ENCODE data around the gene SURF4.

The SURF4 gene

DNA sequence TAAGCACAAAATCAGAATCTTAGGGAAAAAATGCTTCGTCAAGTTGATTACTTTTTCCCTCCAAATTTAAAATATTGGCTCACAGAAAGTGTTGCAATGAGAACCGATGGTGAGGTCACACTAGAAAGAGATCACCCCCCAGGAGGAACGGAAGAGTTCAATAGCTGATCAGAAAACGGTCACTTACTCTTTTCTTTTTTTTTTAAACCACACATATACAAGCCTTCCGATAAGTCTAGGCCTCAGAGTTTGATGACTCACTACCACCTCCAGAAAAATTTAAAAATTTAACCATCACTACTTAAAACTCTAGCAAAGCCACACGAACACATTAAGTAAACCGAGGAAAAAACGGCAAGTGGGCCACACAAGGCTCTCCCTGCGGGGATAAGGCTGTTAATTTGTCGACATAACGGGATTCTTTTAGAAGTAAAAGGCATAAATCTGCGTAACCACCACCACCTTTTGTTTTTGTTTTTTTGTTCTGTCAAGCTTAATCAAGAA is 1.2 kb downstream of the SURF4 start:
- no peak for DNase-seq (ENCODE audit: low read depth in 2 of 2)

DNA sequence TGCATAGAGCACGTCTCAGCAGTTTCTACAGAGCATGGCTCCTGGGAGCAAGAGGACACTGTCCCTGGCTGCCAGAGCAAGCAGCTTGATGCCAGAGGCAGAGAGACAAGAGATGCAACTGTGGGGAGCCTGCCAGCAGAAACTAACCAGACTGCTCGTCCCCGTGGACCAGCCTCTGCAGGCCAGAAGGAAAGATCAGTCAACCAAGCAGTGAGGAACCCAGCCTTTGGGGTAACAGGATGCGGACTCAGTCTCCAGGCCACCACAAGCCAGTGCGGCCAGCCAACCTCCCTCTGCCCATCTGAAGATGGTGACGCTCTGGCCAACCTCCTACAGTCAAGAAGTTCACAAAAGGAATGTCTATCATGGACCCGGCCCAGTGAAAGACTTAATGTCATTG is 3.7 kb downstream of the SURF4 start:
- DNase-seq (ENCODE audit: low read depth in 2 of 2) = no peak

DNA sequence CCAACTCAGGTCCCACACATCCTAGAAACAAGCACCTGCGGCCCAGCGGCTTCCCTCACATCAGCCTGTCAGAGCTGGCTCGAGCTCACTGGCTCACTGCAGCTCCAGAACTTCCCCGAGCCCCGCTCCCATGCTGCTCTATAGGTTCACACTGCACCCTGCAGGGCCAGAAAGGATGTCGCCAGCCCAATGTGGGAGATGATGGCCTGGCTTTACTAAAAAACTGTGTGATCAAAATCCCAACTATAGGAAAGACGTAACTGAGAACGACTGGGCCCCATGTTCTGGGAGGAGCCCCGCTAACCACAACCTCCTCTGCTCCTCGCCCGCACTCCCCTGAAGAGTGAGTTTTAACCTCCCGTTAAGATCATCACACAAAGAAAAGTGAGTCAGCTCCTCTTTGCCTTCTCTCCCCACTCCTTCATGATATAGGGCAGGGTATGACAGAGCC is 4.6 kb downstream of the SURF4 start:
- DNase-seq (ENCODE audit: low read depth in 2 of 2) = peak; percentile 73 to 78

DNA sequence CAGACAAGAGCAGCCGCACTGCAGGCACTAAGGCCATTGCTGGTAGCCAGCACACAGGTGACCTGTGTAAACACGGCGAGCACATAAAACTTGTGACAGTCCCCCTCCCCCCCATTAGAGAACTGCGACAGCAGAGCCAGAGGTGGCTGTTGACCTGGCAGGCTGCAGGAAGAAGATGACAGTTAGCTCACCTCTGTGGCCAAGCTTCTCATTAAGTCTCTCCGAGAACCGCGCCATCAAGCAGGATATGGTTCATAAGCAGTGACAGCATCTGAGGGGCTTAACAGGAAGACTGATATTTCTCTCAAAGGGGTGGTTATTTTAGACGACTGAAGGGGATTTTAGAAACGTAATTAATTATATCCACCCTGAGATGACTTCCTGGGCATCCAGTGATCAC is 5.2 kb downstream of the SURF4 start:
- DNase-seq (ENCODE audit: low read depth in 2 of 2) = peak in 1 of 2 donors; percentile 30

DNA sequence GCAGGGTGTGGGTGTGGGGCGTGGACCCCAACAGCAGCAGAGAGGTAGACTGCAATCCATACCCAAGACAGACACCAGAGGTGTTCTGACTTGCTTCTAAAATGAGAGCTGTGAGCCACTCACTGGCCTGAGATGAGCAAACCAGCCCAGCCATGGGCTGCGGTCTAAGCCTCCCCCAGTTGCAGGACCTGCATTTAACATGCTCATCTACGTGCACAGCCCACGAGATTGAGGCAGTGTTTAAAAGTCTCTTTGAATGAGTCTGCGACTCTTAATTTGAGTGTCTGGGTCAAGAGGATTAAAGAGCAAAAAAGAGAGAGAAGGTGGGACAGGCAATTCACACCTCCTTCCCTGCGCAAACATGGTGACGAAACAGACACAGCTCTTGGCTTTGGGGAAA is 5.9 kb downstream of the SURF4 start:
- peak in 1 of 2 donors; percentile 25 for DNase-seq (ENCODE audit: low read depth in 2 of 2)

DNA sequence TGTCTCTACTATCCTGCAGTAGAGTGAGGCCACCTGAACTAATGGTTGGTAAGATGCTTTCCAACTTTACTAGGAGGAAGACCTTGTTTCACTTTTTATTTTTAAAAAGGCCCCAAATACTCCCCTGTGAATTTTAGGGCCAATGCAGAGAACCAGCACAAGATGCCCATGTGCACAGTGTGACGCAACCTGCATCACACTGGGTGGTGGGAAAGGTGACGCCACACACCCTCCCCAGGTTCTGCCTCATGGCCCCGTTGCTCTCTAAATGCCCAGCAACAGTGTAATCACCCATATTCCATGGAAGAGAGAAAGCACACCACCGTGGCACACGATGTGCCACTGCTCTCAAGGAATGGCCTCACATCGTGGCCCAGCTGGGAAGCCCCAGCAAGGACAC is 6.4 kb downstream of the SURF4 start:
- DNase-seq (ENCODE audit: low read depth in 2 of 2) = no peak

DNA sequence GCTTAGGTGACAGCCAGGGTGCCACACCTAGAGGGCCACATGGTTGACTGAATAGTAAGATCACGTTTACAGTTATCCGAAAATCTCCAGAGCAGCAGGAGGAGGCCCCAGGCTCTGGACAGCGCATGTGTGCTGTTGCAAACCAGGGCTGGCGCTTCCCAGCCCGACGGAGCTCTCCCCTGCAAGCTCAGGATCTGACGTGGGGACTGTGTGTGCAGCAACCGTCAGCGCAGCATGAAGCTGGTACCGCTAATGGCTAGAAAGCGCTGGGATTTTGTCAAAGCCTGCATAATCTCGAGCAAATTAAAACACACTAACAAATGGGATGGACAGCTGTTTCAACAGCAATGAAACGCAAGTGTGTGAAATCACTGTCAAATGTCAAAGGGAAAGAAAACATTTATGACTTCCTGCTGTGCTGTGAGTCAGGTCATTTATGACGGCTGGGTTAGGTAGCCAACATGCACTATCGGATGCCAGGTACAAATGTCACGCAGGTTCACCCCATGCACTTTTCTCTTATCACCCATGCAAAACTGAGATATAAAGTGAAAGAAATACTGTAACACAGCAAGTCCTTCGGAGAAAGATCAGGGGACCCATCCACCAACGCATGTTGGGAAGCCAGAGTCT is 7.5 kb downstream of the SURF4 start:
- no peak for DNase-seq (ENCODE audit: low read depth in 2 of 2)

DNA sequence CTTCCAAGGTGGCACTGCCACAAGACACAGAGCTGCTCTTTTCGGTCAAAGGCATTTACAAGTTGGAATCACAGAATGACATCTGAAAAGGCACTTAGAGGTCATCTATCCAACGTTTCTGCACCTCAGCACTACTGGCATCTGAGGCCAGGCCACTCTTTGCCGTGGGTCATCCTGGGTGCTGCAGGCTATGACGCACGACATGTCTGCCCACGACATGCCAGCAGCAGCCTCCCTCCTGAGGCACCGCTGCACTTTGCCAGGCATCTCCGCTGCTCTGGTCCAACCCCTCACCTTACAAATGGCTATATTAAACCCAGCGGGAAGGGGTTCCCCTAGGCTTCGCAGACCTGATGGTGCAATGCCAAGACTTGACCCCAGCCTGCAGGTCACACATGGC is 8.1 kb downstream of the SURF4 start:
- no peak for DNase-seq (ENCODE audit: low read depth in 2 of 2)

DNA sequence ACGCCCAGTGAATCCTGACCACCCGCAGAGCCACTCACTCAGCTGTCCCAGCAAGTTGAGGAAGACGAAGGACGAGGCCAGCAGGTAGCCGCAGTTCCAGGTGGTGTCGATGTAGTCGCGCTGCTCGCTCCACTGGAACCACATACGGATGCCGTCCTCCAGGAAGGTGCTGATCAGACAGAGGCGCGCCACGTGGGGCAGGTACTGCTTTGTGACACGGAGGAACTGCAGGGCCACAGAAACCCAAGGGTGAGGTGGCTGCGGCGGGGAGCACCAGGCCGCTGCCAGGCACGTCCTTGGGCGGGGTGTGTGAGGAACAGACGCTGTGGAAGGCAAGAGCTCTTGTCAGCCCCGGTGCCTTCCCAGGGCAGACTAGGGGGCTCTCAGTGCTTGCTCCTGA is 8.6 kb downstream of the SURF4 start:
- no peak for DNase-seq (ENCODE audit: low read depth in 2 of 2)

DNA sequence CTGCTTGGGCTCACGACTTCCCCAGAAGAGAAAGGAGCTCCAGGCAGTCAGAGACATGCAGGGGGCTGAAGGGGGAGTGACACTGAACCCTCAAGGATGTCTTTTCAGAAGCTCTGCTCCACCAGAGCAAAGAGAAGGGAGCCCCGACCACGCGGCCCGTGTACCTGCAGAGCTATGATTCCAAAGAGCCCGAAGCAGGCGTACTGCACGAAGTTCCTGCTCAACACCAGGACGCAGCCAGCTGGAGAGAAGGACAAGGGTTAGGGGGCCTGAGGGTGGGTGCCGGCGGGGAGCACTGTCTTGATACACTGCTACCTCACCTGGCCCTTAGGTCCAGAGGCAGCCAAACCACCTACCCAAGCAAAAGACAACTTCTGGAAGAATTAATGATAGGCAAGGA is 9.4 kb downstream of the SURF4 start:
- DNase-seq (ENCODE audit: low read depth in 2 of 2) = no peak

DNA sequence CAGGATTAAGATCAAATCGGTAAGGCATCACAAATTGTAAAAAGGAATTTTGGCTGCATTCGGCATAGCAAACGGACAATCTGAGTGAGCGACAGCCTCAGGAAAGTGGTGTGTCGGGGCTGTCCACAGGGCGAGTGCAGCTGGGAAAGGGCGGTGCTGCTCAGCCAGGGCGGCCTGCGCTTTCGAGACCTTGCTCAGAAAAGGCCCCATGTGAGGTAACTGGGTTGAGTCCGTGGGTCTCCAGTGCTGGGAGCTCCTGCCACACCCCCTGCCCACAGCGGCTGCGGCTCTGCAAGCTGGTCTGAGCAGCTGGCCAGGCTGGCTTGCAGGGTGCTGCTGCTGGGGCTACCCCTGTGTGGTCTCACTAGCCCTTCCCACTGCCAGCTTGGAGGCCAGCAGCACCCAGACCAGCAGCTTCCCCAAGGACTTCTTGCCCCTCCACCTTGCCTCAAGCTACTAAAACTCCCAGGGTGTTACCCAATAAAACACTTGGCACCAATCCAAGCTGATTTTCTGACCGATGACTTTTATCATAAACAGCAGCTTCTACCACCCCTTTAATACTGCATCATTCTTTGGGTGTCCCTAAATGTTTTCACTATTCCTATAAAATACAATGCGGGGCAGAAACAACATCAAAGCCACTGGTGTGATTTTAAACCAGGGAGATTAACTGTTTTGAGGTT is 13.4 kb downstream of the SURF4 start:
- DNase-seq (ENCODE audit: low read depth in 2 of 2) = no peak

DNA sequence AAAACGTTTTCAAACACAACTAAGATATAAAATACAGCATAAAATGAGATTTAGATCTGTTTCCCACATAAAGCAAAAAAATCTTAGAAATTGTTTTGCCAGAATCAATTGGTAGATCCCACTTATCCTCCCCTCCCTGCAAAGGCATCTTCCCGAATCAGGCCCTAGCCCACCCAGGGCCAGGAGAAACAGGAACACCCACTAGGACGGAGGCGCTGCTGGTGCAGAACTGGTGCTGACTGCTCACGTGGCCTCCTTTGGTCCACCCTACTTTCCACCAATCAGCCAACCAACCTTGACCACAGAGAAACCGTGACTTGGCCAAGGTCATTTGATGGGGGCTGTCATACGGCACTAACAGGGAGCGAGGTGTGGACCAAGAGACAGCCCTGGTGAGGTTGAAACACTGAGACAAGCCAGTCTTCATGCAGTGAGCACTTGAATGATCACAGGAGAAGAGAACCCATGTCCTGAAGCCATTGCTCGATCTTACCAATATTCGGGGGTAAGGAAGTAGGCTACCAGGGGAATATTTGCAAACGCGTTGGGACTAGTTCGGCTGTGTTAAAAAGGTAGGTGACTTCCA is 14.3 kb downstream of the SURF4 start:
- no peak for DNase-seq (ENCODE audit: low read depth in 2 of 2)

DNA sequence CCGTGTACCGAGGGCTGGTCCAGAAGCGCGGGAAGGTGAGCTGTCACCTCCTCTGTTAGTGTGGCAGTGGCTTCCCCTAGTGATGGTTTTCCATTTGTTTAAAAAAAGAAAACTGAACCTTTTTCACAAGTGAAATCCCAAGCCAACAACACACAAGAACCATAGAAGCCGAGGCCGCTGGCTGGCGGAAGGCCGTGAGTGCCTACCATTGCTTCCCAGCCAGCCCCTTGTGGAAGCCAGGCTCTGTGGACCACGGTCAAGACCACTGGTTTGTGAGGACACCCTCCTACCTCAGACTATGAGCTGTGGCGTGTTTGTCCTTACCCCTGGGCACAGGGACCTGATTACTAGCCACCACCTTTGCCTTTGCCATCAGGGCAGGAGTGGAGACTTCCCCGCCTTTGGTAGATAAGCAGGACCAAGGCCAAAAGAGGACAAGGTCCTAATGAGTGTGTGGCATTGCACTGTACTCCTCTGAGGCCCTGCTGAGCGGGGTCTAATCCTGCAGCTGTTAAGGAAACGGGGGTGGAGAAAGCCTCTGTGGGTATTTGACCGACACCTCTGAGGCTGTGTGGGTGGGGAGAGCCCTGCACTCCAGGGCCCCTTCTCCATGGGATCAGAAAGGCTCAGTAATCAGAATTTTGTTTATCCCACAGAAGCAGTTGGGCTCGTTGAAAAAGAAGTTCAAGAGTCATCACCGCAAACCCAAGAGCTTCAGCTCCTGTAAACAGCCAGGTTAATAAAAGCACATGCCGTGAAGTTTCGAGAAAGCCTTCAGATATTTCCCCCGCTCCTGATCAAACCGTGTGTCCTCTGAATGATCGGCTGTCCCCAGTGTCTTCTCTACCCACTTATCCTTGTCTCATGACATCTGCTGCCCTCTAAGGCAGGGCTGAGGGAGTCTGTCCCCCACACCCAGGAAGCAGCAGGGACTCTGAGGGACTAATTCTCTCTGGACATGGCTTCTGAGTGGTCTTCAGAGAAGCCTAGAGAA is 15.2 kb downstream of the SURF4 start:
- DNase-seq (ENCODE audit: low read depth in 2 of 2) = no peak

DNA sequence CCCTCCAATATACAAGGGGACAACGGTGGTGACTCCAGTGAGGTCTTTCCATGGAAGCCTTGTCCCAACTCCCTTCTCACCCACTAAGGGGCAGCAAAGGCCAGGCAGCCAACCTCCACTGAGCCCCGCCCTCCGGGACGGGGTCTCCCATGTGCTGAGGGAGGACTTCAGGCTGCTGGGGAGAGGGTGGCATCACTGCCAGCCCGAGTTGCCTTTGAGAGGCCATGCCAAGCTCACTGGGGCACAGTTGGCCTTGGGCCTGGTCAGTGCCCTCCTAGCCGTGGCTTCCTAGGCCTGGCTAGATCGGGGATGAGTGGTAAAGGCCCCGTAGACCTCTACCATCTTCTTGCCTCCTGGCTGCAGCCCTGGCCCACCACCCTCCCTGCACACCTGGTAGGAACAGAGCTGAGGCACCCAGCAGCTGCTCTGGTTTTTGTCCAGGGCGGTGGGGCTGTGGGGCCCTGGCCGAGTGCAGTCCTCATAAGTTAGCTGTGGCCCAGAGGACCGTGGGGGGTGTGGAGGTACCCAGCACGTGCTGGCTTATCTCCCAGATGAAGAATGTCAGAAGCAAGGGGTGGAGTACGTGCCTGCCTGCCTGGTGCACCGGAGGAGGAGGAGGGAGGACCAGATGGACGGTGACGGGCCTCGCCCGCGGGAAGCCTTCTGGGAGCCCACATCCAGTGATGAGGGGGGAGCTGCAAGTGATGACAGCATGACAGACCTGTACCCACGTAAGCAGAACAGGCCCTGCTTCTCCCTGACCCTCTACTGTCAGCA is 16.3 kb downstream of the SURF4 start:
- no peak for DNase-seq (ENCODE audit: low read depth in 2 of 2)

DNA sequence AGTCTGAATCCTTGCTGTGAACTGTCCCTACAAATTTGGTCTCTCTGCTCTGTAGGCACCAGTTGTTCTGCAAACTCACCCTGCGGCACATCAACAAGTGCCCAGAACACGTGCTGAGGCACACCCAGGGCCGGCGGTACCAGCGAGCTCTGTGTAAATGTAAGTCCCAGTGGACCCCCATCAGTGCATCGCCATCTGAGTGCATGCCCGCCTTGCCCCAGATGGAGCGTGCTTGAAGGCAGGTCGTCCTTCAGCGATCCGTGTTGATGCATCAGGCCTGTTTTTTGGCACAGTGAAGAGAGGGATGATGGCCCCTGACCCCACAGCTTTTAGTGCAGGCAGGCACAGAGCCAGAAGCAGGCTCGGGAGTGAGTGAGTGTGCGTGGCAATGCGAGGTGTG is 18.2 kb downstream of the SURF4 start:
- DNase-seq (ENCODE audit: low read depth in 2 of 2) = no peak

DNA sequence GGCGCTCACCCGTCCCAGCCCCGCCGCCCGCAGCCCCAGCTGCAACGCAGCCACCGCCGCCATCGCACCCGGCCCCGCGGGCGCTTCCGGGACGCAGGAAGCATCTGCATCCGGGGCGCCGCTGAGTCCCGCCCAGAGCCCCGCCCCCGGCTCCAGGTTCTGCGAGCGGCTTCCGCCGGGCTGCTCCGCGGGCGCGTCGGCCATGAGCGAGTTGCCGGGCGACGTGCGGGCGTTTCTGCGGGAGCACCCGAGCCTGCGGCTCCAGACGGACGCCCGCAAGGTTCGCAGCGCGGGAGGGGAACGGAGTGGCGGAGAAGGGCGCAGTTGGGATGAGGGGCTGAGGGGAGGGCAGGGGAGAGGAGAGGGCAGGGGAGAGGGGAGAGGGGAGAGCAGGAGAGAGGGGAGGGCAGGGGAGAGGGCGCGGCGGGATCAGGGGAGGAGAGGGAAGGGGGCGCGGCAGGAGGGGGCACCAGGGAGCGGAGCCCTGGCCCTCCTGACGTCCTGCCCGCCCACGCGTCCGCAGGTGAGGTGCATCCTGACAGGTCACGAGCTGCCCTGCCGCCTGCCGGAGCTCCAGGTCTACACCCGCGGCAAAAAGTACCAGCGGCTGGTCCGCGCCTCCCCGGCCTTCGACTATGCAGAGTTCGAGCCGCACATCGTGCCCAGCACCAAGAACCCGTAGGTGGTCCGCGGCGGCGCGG is 19.3 kb downstream of the SURF4 start, which contains the start of the genes SURF1 and SURF2:
SURF1 (minus strand) TSS at position 97 of the 701 bp plus-strand sequence; CDS start at position 63, 34 bp downstream.
SURF2 (plus strand) TSS at position 160 of the 701 bp plus-strand sequence; CDS start at position 203, 43 bp downstream.
- DNase-seq (ENCODE audit: low read depth in 2 of 2) = peak; percentile 78 to 90

DNA sequence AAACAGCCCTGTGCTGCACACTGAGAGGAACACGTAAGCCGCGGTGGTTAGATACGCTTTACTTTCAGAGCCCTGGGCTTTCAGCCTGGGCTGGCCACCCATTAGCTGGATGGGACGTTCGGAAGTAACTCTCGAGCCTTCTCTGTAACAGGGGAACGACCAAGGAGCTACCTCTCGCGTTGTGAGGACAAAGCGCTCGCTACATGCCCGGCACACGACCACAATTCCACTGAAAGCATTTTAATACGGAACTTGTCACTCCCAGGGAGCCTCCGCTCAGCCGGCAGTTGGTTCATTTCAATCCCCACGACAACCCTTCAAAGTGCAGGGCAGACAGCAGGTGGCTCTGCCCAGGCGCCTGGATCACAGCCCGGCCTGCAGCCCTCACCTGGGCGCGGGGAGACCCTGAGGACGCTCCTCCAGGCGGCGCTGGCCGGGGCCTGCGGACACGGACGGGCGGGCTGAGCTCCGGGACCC is 19.9 kb downstream of the SURF4 start:
- DNase-seq (ENCODE audit: low read depth in 2 of 2) = no peak

DNA sequence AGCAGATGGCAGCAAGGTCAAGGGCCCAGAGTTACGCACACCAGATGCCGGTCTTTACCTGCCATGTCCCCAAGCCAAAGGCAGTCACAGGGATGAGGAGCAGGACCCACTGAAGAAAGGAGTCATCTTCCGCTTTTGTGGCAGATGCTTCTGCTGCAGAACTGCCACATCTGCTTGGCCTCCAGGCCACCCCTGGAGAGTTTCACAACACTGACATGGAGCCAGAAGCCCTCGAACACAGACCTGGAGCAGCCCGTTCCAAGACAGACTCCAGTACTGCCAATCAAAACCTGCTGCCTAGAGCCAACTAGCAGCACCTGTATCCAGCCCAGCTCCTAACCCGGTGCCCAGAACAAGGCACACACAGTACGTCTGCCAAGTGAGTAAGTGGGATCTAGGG is 21.1 kb downstream of the SURF4 start:
- DNase-seq (ENCODE audit: low read depth in 2 of 2) = no peak

DNA sequence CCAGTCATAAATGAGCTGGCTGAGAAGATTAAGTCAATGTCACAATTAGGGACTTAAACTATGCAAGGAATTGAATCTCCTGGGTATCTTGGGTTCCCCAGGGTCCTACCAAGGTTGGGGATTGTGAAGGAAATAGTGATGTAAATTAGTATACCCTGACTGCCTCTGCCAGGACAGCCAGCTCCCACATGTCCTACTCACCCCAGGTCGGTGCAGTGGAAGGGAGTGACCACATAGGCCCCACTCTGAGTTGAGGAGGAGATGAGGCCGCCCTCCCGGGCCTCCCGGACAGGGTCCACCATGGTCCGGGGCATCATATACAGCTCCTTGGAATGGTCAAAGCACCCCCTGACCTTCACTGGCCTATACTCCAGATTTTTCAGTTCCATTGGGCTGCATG is 22.3 kb downstream of the SURF4 start:
- DNase-seq (ENCODE audit: low read depth in 2 of 2) = no peak
